SU-DHL-6 (cell line): ENCODE measurements around the gene NUP205.

Experiments
- EZH2phosphoT487 ChIP-seq: fragments of 200-600 bp; sonication (generic), shearing (Covaris generic); conservative IDR thresholded peaks from 2 replicates; pipeline ENCODE4 v1.6.1; 2018; ENCODE audit warnings: mild to moderate bottlenecking, antibody characterized with exemption, low read length, moderate library complexity, mixed read lengths
- TF ChIP-seq, protein P1 (sequence below): fragments of 200-600 bp; sonication (generic); IDR thresholded peaks from one replicate; pipeline ENCODE4 v1.5.1; 2017; ENCODE audit warnings: antibody characterized with exemption, mild to moderate bottlenecking, low read length, moderate library complexity; ENCODE audit not compliant: insufficient read depth, poor library complexity, severe bottlenecking

DNA sequence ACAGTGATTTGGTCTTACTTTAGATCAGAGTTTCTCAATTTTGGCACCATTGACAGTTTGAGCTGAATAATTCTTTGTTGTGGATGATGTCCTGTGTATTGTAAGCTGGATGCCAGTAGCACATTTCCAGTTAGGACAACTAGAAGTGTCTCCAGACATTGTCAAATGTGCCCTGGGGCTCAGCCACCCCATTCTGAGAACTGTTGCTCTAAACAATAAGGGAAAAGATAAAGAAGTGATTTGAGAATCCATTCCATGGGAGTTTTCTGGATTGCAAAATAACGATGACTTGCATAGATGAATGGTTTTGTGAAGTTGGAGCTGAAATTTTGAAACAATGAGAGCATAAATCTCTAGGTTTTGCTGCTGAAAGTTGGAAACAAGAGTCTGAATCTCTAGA lies 44.6 kb downstream of the NUP205 start:
- TF ChIP-seq, protein P1, sequence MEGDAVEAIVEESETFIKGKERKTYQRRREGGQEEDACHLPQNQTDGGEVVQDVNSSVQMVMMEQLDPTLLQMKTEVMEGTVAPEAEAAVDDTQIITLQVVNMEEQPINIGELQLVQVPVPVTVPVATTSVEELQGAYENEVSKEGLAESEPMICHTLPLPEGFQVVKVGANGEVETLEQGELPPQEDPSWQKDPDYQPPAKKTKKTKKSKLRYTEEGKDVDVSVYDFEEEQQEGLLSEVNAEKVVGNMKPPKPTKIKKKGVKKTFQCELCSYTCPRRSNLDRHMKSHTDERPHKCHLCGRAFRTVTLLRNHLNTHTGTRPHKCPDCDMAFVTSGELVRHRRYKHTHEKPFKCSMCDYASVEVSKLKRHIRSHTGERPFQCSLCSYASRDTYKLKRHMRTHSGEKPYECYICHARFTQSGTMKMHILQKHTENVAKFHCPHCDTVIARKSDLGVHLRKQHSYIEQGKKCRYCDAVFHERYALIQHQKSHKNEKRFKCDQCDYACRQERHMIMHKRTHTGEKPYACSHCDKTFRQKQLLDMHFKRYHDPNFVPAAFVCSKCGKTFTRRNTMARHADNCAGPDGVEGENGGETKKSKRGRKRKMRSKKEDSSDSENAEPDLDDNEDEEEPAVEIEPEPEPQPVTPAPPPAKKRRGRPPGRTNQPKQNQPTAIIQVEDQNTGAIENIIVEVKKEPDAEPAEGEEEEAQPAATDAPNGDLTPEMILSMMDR, result no peak
- TF ChIP-seq EZH2phosphoT487, result no peak
